Fibroblast of the aortic adventitia (primary cell): ENCODE measurements around the gene SAMD4B. TPM values are rescaled to one million over a fixed set of nuclear protein-coding genes. Genes with fewer than 3 reads are reported as not detected.

Experiments
- DNase-seq: peaks from one replicate; pipeline ENCODE4 v3.0.0-alpha.2; 2010; ENCODE audit warnings: low read depth
- H3K4me3 ChIP-seq: 2 replicates; pipeline ENCODE4 v1.5.1; 2011; ENCODE audit warnings: low read depth, mild to moderate bottlenecking, control low read depth, low read length, moderate library complexity
- total RNA-seq: library from RNA; depleted of rRNA; stranded (reverse); fragments of >200 nt; gene quantifications from 2 replicates; pipeline ENCODE4 v1.2.3, GENCODE V29; 2012; ENCODE audit warnings: low replicate concordance
- TF ChIP-seq, protein P1 (sequence below): IDR thresholded peaks from 2 replicates; pipeline ENCODE4 v1.5.1; 2011; ENCODE audit warnings: mild to moderate bottlenecking, low read length, control low read depth, inconsistent platforms; ENCODE audit not compliant: insufficient read depth

SAMD4B gene
- total RNA-seq, 1 donor: 84.9 TPM

DNA sequence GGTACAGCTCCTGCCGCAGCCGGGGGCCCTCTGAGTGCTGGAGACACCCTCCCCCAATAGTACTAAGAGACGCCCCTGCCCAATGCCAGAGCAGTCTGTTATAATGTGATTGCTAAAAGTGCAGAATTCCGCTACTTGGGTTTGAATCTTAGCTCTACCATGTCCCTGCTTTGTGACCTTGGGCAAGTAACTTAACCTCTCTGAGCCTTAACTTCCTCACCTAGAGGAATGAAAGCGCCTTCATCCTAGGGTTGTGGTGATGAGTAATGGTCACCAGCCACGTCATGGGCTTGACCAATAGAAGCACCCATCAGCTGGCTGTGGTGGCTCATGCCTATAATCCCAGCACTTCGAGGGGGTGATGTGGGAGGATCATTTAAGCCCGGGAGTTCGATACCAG, 76.8 kb downstream of the SAMD4B start:
- TF ChIP-seq, protein P1, sequence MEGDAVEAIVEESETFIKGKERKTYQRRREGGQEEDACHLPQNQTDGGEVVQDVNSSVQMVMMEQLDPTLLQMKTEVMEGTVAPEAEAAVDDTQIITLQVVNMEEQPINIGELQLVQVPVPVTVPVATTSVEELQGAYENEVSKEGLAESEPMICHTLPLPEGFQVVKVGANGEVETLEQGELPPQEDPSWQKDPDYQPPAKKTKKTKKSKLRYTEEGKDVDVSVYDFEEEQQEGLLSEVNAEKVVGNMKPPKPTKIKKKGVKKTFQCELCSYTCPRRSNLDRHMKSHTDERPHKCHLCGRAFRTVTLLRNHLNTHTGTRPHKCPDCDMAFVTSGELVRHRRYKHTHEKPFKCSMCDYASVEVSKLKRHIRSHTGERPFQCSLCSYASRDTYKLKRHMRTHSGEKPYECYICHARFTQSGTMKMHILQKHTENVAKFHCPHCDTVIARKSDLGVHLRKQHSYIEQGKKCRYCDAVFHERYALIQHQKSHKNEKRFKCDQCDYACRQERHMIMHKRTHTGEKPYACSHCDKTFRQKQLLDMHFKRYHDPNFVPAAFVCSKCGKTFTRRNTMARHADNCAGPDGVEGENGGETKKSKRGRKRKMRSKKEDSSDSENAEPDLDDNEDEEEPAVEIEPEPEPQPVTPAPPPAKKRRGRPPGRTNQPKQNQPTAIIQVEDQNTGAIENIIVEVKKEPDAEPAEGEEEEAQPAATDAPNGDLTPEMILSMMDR: no peak

DNA sequence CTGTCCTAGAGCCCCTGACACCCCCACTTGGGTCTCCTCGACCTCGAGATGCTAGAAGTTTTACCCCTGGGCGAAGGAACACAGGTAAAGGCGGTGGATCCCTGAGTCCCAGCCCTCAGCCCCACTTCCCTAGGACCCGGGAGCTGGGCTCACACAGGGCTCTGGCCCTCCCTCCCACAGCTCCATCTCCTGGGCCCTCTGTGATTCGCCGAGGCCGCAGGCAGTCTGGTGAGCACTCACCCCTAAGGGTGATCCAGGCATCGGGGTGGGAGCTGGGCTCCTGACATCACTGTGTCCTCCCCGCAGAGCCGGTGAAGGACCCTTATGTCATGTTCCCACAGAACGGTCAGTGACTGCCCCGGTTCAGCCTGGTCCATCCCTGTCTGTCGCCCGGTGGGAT, 78.5 kb downstream of the SAMD4B start:
- no peak overlapping the region for H3K4me3 ChIP-seq
- TF ChIP-seq, protein P1: no peak
- DNase-seq: no peak

More for the DNA sequence above, 76.8 kb downstream of the SAMD4B start:
- no peak for DNase-seq
- no peak overlapping the region for H3K4me3 ChIP-seq

DNA sequence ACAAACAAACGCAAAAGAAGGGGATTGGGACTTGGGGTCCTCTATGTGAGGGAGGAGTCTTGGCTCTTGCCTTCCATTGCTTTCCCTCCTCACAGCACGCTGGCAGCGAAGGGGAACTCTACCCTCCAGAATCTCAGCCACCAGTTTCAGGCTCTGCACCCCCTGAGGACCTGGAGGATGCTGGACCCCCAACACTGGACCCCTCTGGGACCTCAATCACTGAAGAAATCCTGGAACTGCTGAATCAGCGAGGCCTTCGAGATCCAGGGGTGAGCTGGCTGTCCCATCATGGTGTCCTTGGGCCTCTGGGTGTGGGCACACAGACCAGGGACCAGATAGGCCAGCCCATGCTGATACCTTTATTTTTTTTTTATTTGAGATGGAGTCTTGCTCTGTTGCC, 79.8 kb downstream of the SAMD4B start:
- DNase-seq: no peak
- no peak overlapping the region for H3K4me3 ChIP-seq
- TF ChIP-seq, protein P1: no peak

DNA sequence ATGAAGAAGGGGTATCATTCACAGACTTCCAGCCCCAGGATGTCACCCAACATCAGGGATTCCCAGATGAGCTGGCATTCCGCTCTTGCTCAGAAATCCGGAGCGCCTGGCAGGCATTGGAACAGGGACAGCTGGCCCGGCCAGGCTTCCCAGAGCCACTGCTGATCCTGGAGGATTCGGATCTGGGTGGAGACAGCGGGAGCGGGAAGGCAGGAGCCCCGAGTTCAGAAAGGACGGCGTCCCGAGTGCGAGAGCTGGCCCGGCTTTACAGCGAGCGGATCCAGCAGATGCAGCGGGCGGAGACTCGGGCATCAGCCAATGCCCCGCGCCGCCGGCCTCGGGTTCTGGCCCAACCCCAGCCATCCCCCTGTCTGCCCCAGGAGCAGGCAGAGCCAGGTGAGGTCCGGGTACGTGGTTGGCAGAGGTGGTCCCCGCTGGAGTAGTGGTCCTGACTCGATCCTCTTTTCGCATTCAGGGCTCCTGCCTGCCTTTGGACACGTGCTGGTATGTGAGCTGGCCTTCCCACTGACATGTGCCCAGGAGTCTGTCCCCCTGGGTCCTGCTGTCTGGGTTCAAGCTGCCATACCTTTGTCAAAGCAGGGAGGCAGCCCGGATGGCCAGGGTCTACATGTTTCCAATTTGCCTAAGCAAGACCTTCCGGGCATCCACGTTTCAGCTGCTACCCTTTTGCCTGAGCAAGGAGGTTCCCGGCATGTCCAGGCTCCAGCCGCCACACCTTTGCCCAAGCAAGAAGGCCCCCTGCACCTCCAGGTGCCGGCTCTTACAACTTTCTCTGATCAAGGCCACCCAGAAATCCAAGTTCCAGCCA, 81.3 kb downstream of the SAMD4B start:
- no peak for DNase-seq
- H3K4me3 ChIP-seq: no peak overlapping the region
- TF ChIP-seq, protein P1: no peak

DNA sequence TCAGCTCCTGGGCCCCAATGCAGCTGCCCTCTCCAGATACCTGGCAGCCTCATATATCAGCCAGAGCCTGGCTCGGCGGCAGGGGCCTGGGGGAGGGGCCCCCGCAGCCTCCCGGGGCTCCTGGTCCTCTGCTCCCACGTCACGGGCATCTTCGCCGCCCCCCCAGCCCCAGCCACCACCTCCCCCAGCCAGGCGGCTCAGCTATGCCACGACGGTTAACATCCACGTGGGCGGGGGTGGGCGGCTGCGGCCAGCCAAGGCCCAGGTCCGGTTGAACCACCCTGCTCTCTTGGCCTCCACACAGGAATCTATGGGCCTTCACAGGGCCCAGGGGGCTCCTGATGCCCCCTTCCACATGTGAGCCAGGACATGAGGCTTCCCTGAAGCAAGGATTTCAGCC, 82.7 kb downstream of the SAMD4B start:
- TF ChIP-seq, protein P1: no peak
- DNase-seq: no peak
- no peak overlapping the region for H3K4me3 ChIP-seq

DNA sequence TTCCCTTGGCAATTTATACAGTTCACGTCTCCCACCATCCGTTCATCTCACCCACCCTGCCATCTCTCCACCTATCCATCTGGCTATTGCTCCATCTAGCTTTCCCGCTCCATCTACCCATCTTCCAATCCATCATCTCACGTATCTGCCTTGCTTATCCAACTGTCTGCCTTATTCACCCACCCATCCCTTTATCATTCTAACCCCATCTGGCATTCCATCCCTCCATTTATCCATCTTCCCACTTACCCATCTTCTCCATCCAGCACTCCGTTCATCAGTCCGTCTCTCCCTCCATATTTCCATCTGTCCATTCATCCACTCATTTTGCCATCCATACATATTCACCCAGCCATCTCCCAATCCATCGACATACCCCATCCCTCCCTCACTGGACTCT, 83.5 kb downstream of the SAMD4B start:
- TF ChIP-seq, protein P1: no peak
- H3K4me3 ChIP-seq: no peak overlapping the region
- DNase-seq: no peak
